Stimulated activated CD4-positive, alpha-beta T cell treated with anti-CD3 and anti-CD28 coated beads, TNF-alpha, amount 100 ng/mL, for 1 hour (primary cell): ENCODE data around the gene ENOX2.
"Not testable (repeated sequence)": the region's sequence is repeated elsewhere in the genome, so short reads cannot be mapped to it uniquely, and the experiment has no call there.

ENCODE experiments used
- DNase-seq, 3 donors: peaks; one replicate each; pipeline ENCODE4 v3.0.0-alpha.2; 2020; ENCODE audit warnings: low read depth in 3 of 3, low spot score in 1 of 3

Gene ENOX2

DNA sequence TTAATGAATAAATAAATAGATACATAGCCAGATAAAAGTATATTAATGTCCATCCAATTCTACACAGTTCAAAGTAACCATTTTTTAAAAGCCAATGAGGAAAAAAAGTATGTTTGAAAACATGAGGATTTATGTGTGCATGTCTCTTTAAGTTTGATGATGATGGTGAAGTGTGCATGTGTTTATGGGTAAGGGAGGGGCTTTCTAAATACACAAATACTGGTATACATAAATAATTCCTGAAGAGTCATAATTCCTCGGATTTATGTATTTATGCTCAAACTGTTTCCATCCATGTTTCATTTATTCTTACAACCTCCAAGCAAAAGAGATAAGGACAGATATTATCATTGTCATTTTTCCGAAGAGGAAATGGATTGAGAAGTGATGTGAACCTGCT lies 75.4 kb downstream of the ENOX2 start:
- DNase-seq: no peak

DNA sequence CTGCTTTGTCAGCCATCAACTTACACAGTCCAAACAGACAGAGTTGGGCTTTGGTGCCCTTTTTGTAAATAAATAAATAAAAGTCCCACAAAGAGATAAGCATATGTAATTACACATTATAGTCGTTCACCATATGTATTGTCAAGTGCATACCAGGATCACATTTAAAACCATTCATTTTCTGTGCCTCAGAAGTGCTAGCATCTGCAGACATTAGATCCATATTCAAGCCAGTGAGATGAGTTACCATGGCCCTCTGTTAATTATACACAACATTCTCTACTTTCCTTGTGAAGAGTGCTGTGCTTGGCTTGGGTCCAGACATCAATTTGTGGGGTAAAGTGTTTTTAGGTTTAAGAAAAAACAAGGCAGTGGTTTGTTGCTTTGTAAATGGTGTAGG lies 76.8 kb downstream of the ENOX2 start:
- no peak for DNase-seq

DNA sequence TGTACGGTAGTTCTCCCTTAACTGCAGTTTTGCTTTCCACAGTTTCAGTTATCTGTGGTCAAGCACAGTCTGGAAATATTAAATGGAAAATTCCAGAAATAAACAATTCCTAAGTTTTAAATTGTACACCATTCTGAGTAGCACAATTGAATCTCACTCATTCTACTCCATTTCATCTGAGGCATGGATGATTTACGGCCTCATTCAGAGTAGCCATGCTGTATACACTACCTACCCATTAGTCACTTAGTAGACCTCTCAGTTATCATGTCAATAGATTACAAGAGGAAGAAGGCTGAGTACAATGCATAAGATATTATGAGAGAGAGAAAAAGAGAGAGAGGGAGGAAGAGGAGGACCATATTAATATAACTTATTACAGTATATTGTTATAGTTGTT lies 77.5 kb downstream of the ENOX2 start:
- DNase-seq: no peak

DNA sequence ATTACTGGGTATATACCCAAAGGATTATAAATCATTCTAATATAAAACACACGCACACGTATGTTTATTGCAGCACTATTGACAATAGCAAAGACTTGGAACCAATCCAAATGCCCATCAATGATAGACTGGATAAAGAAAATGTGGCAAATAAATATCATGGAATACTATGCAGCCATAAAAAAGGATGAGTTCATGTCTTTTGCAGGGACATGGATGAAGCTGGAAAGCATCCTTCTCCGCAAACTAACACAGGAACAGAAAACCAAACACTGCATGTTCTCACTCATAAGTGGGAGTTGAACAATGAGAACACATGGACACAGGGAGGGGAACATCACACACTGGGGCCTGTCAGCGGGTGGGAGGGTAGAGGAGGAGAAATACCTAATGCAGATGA lies 83.6 kb downstream of the ENOX2 start:
- DNase-seq: not testable (repeated sequence)

DNA sequence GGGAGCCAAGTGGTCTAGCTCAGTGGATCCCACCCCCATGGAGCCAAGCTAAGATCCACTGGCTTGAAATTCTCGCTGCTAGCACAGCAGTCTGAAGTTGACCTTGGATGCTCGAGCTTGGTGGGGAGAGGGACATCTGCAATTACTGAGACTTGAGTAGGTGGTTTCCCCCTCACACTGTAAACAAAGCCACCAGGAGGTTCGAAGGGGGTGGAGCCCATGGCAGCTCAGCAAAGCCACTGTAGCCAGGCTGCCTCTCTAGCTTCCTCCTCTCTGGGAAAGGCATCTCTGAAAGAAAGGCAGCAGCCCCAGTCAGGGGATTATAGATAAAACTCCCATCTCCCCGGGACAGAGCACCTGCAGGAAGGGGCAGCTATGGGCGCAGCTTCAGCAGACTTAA lies 89.1 kb downstream of the ENOX2 start:
- DNase-seq: not testable (repeated sequence)

DNA sequence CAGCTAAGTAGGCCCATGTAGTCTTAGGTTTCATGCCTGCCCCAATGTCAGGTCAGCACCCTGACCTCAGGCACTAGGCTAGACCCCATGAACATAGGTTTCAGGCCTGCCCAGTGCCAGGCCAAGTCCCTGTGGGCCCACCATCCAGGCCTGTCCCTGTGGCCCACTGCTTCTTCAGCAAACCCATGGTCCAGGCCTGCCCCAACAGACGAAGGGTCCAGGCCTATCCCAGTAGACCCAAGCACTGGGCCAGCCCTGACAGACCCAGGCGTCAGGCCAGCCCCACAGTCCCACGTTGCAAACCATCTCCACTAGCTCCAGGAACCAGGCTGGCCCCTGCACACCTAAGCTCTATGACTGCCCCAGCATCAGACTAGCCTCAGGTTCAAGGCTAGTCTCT lies 92.4 kb downstream of the ENOX2 start:
- DNase-seq: no peak

DNA sequence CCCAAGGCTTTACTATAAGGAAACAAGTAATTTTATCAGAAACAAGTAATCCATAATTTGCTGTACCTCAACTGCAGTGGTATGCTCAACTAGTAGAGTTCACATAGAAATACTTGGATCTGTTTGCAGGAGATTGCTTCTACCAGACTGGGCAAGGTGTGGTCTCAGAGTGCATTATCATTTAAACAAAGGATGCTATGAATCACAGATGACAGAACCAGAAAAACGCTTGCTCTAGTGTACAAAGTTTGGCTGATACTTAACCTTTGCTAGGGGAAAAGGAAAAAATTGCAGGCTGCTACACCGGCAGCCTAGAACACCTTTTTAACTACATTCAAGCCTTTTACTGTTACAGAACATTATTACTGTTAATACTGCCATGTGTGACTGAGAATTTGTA lies 97.1 kb downstream of the ENOX2 start:
- no peak for DNase-seq

DNA sequence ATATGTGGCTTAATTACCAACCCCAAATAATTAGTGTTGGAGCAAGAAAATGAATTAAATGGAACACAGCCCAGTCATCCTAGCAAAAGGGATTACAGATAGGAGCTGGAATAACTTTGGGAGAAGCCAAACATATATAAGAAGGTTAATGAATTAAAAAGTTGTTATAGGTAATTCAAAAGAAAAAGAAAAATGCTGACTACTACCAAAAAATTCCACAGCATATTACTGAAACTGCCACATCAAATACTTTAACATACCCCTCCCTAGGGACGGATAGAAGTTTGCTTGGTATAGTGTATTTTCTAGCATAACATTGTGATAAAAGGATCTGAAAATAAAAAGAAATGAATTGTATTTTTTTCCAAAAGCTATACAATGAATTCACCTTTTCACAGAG lies 99.5 kb downstream of the ENOX2 start:
- no peak for DNase-seq

DNA sequence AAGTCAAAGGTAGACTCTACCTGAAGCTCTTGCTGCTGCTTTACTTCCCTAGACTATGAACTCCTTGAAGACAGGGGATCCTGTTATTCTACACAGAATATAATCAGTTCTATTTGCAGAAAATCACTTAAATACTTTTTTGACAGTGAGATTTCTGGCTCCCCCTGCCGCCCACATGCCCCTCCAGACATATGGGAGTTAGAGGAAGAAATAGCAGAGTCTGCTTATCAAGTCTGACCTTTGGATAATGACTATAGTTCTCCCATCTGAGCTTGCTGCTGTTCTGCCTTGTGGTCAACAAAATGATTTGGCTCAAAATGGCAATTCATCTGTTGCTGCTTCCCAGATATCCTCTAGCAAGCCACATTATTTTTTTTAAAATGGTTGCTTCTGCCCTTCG lies 101.1 kb downstream of the ENOX2 start:
- no peak for DNase-seq

DNA sequence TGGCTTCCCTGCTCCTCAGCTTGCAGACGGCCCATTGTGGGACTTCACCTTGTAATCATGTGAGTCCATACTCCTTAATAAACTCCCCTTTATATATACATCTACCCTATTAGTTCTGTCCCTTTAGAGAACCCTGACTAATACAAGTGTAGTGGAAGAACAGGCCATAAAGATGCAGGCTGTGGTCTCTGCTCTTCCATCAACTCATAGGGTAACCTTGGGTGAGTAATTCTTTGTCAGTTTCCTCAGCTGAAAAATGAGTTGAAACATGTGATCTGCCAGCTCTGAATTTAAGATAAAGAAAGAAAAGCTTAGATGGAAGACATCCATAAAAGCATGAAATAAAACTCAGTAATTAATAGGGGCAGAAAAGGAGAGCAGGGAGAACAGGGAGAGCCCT lies 103.6 kb downstream of the ENOX2 start:
- DNase-seq: no peak

DNA sequence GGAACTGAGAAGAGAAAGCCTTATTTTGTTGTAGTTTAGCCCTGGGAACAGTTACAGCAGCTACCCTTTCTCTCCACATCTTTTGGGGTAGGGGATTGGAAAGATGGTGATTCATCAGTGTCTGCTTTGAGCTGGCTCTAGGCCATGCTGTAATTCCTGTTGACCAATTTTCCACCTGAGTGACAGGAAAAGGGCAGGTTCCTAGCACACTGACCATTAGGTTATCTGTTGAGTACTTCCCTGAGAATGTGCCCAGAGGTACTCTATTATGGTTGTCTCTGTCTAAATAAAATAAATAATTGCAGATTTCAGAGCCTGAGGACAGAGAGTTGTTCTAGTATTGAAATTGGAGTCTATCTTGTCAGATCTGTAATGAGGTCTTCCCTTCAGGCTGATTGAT lies 109.0 kb downstream of the ENOX2 start:
- DNase-seq: no peak

DNA sequence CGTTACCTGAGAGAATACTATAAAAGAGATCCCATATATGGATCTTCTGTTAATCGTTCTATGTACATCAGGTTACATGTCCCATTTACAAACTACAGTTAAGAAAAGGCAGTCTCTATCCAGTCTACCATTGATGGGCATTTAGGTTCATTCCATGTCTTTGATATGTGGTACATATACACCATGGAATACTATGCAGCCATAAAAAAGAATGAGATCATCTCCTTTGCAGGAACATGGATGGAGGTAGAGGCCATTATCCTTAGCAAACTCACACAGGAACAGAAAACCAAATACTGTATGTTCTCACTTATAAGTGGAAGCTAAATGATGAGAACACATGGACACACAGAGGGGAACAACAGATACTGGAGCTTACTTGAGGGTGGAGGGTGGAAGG lies 111.1 kb downstream of the ENOX2 start:
- DNase-seq: not testable (repeated sequence)

DNA sequence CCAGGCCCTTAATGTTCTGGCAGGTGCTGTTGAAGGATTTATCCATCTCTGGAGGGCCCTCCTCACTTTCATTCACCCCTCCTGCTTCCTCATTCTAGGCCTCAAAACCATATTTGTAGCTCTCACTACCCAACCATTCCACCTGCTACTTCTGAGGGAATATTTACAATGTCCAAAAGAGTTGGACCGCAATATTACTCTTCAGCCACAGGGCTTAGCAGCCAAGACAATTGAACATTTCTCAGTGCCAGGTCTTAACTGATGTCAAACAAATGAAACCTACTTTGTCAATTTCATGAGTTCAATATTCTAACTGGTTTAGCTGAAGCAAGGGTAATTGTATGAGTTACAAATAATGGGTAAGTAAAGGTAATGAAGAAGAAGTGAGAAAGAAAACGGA lies 113.2 kb downstream of the ENOX2 start:
- DNase-seq: no peak

DNA sequence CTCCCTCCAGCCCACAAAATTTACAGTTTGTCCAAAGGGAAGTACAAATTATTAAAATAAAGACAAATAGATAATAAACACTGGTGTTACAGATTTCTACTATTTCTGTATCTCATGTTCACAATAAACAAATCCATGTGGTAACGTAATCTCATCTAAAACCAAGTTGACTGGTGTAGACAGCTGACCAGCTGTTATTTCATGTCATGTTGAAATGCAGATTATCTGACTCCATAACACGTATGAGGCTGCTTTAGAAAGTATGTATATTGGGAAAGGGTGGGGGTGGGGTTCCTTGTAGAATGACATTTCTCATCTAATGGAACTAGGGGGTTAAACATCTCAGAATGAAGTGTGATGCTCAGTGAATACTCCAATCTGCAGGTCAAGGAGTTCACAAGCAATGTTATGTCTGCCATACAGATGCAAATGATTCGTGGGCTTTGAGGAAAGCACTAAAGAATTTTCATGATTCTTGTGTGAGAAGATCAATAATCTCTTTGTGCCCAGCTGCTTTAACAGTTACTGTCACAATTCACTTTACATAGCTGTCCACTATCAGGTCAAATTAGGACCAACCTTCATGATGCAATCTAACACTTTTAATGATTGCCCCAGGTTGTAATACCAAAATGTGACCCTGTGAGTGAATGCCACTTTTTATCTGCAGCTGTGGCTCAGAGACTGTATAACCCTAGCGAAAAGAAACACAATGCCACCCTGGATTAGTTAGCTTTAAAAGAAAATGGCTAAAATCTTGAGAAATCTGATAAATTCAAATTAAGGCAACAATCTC lies 114.0 kb downstream of the ENOX2 start:
- no peak for DNase-seq

DNA sequence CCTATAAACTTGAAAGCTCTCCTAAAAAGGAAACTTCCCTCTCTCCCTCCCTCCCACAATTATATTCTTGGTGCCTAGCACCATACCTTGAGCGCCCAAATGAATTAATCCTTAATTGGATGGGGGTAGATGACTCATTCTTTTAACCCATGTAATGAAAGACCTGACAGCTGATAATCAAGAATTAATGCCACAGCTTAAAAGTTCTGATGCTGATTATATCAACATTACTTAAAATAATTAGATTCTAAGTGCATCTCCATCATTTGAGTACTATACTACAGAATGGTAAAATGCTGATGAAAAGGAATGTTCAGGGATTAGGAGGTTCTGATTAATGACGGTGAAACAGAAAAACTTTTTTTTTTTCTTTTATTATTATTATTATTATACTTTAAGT lies 117.0 kb downstream of the ENOX2 start:
- DNase-seq: no peak

DNA sequence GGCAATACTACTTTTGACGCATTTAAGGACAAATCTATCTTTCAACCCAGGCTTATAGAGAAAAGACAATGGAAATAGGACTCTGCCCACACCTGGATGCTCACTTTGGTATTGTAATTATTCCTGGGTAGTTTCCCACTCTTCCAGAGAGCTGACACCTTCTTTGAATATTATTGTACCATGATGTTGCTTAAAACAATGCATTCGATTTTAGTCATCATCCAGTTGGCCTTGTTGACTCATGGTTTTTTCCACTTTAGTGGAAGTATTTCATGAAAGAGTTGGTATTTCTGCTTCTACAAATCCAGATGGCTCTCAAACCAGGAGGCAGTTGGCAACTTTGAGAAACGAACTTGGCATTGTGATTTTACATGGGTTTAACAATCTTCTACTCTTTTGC lies 124.2 kb downstream of the ENOX2 start:
- no peak for DNase-seq

DNA sequence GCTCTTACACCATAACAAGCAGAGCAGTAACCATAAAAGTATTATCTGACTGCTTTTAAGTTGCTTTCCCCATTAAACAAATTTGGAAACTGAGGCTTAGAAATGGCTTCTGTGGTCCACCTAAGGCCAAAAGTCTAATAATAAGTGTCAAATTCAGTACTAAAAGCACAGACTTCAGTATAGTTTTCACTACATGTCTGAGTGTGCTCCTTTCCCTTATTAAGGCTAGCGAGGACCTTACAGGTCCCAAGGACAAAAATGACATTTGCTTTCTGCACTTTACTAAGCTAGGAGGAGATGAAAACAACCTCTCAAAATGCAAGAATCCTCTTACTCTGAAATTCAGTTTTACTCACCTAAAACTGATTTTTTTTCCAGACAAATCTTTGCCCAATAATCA lies 127.2 kb downstream of the ENOX2 start:
- DNase-seq: no peak

DNA sequence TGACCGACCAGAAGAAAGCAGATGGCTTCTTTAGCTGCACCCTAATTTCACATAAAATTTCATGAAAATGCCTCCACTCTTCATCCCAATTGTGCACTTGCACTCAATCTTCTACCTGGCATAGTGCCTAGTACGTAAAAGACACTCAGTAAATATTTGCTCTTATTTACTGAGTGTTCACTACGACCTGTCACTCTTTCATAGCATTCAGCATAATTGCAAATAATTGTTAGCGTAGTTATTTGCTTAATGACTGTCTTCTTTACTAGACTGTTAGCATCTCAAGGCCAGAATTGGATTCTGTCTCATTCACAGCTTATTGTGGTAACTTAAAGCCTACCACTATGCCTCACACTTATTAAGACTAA lies 130.2 kb downstream of the ENOX2 start:
- DNase-seq: no peak

DNA sequence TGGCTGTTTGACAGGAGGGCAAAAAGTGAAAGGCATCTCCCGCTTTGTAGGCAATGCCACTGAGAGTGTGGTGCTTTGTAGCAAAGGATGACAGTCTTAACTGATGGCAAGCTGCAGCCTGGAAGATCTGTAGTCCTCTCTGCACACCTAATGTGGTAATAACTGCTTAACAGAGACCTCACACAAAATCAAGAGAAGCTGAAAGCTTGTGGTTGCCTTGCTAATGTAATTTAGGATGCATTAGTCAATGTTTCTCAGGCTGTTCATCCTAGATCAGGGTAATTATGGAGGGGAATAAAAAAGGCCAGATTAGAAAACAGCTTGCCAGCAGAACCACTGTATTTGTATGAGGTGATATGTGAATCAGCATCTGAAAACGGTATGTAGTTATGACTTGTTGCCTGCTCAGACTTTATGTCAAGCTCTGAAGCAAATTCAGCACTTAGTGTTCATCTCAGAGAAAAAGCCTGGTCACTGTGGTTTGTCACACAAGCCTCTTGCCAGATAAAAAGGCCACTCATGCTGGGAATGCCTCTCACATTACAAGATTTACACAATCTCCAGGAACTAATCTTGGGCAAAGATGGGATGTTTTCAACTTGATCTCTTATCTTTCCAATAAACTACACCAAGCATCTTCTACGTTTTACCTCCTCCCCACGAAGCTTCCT lies 130.8 kb downstream of the ENOX2 start:
- no peak for DNase-seq

DNA sequence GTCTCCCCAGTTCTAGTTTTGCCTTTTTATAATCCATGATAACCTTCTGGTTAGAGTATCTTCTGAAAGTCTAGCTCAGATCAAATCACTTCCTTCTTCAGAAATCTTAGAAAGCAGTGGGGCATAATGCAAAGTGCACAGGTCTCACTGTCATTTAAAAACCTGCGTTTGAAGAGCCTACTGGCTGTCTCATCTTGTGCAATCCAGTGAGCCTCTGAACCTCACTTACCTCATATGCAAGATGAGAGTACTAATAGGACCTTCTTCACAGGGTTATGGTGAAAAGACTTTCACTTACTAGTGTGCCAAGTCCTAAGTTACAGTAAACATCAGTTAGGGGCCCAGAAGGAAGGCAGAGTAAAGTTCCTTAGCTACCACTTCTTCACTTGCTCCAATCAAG lies 131.4 kb downstream of the ENOX2 start:
- DNase-seq: no peak

DNA sequence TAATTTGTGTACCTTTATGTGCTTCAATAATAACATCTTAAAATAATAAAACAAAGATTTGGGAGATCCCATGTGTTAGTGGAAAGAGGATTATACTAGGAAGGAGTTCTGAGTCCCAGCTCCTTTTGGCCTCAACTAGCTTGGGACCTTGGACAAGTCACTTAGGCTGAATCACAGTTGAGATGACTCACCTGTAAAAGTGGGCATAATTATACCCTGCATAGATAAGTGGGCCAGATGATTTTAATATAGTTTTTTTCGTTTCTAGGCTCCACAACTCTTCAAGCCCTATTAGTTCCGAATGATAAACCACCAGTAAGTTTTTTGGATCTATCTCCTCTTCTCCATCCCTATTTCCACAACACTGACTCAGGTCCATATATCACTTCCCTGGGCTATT lies 131.8 kb downstream of the ENOX2 start:
- DNase-seq: no peak

DNA sequence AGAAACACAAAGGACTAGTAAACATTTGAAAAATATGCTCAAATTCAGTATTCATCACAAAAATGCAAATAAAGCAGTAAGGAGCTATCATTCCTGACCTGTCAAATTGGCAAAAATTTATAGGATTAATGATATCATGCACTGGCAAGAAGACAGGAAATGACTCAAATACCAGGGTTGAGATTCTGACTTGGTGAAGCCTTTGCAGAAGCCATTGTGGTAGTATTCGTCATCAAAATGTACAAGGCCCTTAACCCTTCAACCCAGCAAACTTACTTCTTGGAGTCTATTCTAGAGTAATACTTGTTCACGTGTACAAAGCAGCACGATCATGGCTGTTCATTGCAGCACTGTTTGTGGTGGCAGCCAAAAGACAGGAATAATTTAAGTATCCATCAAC lies 132.4 kb downstream of the ENOX2 start:
- no peak for DNase-seq

DNA sequence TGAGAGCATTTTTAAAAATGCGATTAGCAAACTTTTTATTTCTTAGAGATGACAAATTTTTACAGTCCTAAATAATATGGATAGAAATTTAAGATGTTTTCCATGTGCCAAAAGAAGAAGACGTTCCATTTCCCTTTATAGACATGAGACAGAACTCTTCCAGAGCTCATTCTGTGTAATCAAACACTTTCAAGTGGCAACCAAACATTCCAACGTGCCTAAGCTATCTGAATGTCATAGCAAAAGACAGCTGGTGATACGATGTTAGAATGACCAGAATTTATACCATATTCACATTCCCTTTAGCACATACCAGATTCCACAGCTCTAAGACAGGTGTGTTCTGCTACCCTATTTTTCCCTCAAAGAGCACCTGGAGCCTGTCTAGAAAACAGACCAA lies 133.2 kb downstream of the ENOX2 start:
- no peak for DNase-seq
